Stimulated activated CD4-positive, alpha-beta T cell treated with anti-CD3 and anti-CD28 coated beads, TNF-alpha, amount 100 ng/mL, for 4 hours (primary cell): ENCODE data around the gene DDX11.
"Not testable (repeated sequence)": the region's sequence is repeated elsewhere in the genome, so short reads cannot be mapped to it uniquely, and the experiment has no call there.

Source experiments
- DNase-seq, 3 experiments: peaks; one replicate each; pipeline ENCODE4 v3.0.0-alpha.2; 2020; ENCODE audit warnings: low read depth in 3 of 3

The DDX11 gene

DNA sequence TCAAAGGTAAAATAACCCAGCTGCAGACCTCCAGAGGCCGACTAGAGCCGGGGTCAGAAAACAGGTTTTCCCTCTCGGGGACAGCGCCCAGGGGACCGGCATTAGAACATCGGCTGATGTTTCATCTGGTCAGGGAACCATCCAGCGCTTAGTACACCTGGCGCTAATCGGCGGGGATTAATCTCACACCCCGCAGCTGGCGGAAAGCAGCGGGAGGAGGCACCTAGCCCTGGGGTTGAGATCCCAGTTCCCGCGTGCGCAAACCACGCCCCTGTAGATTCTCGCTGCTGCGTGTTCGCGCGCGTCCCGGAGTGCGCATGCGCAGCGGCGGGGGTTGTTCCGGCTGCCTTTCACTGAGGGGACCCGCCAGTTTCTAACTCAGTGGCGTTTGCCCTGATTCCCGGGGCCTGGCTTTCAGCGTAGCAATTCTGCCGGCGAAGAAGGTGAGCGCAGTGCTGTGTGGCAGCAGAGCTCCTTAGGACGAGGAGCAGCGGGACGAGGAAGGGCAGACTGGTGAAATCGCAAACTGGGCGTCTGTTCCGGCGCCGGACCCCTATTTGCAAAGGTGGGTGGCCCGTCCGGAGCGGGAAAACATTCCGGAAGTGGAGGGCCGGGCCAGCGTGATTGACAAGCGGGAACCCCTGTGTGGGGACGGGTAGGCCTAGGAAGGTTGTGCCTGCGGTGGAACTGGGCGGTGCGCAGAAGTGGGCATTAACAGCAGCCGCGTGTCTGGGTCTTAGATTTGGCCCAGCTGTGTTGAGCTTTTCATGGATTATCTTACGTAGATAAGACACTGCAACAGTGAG lies at the start of gene DDX11:
DDX11 (plus strand) TSS at position 334 of the 806 bp plus-strand sequence. CDS start 4,534 bp downstream, outside the sequence.
- DNase-seq: peak; percentile 85 to 91 (median 86)

DNA sequence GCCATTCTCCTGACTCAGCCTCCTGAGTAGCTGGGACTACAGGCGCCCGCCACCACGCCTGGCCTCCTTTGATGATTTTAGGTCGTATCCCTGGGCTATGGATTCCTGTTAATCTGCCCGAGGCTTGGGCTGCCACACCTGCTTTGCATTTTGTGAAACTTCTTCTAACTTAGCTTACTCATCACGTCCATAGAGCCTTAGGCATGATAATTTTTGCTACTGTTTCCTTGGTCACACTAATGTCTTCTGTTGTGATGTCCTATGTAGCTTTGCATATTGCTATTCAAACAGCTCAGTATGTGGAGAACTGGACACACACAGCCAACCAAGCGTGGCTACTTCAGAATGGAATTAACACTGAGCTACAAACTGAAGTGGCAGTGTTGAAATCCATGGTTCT lies 47.5 kb upstream of the DDX11 start:
- no peak for DNase-seq

DNA sequence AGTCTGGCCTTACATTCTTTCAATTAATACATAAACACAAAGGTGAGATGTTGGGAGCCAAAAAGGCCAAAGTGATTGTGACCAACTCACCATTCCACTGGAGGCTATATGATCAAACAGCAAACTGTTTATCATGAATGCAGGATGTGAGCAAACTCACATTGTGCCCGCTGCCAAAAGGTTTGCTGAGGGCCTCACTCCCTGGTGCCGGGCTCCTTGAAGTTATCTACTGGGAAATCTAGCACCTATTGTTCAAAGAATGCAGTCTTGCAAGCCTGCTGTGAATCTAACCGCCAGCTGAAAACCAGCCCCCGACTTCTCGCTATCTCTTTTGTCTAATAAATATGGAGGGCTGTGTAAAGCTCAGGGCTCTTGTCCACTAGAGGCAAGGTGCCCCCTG lies 46.7 kb upstream of the DDX11 start:
- DNase-seq: not testable (repeated sequence)

DNA sequence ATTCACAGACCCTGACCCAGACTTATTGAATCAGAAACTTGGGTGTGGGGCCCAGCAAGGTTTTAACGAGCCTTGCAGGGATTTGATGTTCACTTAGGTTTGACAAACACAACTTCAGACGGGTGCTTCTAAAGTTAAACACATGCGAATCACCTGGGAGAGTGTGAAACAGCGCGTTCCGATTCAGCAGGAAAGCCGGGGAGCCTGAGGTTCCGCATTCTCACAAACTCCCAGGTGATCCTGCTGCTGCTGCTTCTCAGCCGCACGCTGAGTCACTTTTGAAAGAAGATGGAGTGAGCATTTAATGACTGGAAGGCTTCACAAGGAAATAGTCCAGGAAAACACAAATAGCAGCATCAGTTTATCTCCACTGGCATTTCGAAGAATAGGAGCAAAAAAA lies 44.2 kb upstream of the DDX11 start:
- DNase-seq: no peak

DNA sequence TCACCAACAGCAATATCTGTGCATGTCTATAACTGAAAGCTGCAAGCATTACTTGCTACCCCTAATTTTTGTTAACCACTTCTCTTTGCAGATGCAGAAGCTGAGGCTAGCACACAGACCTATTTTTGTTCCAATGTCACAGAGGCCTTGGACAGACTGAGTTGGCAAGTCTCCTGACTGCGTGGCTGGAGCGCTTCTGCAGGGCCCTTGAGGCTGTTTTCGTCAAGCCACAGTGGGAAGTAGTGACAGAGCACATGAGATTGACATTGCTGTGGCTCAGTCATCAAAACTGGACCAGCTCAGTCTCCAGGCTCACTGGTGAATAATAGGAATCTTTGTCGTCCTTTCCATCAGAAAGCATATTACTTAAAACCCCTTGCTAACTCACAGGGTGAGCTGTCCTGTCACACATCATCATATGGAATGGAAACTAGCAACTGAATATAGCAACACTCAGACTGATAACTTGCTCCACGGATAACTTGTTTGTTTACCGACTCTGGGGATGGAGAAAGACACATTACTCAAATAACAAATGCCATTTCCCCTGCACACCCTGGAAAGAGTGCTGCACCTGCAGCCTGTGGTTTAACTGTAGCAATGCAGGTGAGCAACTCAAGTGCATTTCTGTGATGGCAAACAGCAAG lies 43.6 kb upstream of the DDX11 start:
- no peak for DNase-seq

DNA sequence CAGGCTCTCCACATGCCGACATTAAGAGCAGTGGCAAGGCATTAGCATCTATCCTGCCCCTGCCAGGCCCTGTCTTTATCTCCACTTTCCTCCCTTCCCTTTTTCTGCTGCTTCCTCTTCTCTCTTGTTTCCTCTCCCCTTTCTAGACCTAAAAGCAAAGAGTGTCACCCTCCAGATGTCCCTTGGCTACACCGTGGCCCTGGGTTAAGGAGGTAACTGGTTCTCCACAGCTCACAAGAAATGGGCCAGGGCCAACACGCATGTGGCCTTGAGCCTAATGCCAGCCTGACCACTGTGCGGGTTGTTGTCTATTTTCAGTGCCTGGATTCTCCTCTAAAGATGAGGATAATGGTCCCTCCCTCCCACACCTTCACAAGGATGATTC lies 41.7 kb upstream of the DDX11 start:
- DNase-seq: no peak

DNA sequence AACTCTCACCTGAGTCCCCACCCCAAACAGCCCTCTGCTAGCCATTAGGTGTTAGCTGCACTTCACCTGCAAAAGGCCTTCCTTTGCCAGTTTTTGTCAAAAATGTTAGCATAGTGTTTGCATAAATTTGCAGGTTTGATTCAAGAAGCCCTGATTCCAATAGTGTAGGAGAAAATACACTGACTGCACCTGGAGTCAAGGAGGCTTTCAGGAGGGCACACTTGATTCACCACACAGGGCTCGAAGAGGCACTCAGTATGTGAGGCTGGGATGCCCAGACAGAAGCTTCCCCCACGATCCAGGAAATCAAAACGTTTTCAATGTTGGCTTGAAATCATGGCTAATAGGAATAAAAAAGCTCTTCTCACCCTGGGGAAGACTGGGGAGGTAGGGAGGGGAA lies 40.5 kb upstream of the DDX11 start:
- DNase-seq: no peak

DNA sequence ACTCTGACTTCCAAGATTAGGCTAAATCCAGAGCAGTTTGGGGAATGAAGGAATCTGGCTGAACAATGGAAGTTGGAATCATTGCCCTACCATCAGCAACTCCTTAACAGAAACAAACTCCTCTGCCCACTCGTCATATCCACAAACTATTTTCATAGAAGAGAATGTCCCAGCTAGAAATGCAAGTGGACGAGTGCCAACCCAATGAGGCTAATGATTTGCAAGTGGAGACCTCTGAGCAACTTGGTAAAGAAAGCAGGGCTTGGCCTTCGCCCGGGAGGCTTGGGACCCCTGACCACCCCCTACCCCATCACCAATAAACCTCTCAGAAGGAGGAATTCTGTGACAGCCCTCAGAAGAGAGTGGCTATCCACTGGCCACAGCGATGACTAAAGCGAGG lies 40.0 kb upstream of the DDX11 start:
- DNase-seq: no peak

DNA sequence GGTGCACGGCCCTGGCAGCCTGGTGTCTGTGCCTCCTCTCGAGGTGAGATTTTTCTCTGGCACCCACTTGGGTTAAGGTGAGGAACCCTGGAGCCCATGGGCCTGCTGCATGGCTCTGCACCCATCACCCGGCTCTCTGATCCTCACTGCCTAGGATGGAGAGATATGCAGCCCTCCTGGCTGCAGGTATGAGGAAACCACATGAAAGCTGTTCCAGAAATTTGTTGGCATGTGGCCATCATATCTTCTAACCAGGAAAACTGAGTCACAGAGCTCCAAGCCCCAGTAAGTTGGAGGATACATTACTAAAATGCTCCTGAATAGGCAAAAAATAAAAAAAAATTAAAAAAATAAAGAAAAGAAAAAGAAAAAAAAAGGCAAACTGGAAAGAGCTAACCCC lies 39.3 kb upstream of the DDX11 start:
- no peak for DNase-seq

DNA sequence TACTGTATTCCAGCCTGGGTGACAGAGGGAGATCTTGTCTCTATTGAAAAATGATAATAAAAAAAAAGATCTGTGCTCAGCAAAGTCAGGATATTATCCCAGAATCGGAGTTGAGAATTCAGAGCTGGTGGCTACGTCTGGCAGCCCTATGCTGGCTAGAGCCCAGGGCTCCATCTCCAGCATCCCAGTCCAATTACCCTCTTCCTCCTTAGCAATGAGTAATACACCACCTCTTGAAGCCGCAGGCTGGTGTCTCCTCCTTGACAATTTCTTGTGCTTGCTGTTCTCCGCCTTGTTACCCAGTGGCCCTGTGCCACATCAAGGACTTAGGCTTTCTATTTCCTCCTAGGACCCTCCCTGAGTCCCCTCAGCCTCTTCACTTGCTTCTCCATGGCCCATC lies 38.4 kb upstream of the DDX11 start:
- DNase-seq: no peak

DNA sequence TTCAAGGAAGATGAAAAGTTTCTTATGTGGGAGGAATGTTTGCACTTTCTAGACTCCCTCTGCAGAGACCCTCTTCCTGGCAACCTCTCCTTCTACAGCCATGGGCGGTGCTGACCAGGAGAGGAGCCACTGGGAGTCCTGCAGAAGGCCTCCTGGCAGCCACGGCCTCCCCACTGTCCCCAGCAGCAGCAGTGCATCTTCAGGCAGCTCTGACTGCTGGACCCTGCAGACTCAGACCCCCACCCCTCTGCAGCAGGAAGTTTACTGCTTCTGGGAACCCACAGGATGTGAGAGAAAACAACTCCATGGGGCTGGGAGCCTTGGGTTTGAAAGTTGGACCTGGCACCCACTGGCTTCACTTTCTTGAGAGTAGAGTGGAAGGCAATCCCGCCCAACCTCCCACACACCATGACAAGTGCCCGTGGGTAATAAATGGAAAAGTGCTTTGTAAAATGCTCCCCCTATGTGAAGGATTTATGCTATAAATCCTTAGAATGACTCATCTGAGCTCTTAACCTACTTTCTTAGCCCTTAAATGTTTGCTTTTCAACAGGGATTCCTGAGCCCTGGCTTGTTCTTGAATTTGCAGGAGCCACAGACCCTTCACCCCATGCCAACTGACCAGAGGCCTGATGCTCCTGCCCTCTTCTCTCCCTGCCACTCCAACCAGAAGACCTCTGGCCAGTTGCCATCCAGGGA lies 37.5 kb upstream of the DDX11 start:
- no peak for DNase-seq

DNA sequence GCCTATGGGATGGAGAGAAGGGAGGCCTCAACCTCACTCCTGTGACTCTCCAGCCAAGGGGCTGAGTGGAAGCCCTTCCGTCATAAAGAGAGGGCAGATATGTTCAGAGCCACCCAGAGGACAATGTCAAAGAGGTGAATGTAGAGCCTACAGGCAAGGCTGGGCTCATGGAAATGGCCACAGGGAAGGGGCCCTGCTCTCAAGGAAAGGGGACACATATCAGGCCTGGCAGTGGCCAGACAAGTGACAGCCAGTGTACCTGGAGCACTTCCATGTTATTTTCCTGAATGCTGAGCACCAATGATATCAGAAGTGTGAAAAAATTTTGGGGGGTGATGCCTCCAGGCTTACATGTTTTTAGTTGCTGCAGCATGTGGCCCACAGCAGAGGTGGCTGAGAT lies 36.6 kb upstream of the DDX11 start:
- no peak for DNase-seq

DNA sequence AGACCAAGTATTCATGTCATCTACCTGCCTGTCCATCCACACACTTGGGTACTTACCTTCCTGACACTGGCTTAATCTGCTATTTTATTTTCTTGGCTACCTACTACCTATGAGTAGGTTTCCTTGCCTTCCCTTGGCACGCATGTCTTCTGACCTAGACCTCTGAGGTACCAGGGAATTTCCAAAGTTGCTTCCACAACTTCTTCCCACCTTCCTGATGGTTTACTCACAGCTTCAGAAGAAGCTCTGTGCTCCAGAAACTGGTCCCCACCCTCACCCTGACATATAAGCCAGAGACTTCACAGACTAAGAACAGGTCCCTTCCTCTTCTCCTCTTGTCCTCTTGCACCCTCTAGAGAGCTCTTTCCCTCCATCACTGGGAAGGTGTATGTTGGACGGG lies 35.7 kb upstream of the DDX11 start:
- no peak for DNase-seq

DNA sequence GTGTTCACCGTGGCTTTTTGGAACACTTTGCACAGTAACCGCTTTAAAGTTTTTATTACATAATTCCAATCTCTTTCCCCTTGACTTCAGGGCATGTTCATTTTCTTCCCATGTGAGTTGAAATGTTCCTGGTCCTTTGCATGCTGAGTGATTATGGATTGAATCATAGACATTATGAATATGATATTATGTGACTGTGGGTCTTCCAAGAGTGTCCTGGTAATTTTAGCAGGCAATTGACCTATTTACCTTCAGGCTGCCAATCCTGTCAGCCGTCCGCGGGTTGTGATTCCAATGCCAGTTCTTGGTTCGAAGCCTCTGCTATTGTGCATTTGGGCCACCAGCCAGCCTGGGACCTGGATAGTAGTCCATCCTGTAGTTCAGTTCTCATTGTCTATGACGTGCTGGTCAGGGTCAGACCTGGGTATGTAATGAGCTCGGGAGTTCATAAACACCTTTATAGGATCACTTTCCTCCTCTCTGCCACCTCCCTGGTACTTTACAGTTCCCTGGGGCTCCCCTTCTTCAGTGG lies 32.6 kb upstream of the DDX11 start:
- DNase-seq: no peak

DNA sequence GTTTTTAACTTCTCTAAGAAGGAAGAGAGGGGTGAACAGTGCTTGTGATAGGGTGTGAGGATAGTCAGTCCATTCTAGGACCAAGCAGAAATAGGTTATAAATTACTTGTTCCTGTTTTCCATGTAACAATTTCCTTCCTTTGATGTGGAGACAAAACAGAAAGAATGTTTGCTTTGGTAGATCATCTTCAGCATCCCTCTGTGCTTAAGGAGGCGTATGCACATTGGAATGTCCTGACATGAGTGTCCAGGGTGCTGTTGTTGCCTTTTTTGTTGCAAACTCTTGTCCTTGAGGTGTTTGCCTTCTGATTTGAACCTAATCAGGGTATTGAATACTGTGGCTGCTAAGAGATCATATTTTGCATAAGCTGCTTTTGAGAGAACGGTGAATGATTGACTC lies 23.5 kb upstream of the DDX11 start:
- DNase-seq: not testable (repeated sequence)

DNA sequence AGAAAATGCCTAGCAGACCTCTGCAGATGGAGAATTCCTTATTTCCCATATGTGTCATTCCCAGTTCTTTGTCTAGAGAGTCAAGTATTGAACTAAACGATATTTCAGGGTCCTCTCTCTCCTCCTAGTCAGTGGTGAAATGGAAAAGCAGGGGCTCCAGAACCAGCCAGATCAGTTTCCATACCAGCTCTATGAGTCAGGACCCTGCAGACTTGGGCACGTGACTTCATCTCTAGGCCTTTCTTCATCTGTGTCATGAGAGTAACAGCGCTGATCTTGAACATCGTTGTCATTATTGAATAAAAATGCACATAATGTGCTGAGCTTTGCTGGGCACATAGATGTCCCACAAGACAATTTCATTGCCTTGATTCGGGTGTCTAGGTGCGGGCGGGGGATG lies 23.1 kb upstream of the DDX11 start:
- DNase-seq: not testable (repeated sequence)

DNA sequence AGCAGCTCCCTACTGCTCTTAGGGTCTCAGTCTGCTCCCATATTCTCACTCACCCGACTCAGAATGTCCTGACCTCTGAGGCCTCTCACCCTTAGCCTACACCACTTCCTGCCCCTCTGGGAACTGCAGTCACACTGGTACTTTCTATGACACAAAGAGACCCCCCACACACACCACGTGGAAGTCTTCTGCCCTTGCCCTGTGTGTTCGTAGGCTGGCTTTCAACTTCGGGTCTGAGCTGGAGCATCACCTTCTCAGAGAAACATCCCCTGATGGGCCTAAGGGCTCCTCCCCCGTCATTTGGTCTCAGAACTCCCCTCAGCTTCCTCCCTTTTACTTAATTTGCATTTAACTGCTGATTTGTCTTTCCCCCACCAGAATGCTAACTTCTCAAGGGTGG lies 22.0 kb upstream of the DDX11 start:
- not testable (repeated sequence) for DNase-seq

DNA sequence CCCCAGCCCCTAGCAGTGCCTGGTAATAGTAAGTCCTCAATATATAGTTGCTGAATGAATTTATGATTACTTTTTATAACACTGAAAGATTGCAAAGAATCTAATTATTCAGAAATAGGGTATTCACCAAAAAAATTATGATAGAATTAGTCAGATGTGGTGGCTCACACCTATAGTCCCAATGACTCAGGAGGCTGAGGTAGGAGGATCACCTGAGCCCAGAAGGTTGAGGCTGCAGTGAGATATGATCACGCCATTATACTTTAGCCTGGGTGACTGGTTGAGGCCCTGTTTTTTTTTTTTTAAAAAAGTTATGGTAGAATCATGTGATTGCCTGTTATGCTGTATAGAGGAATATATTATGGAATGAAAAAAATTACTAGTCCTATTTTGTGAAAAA lies 21.5 kb upstream of the DDX11 start:
- DNase-seq: not testable (repeated sequence)

DNA sequence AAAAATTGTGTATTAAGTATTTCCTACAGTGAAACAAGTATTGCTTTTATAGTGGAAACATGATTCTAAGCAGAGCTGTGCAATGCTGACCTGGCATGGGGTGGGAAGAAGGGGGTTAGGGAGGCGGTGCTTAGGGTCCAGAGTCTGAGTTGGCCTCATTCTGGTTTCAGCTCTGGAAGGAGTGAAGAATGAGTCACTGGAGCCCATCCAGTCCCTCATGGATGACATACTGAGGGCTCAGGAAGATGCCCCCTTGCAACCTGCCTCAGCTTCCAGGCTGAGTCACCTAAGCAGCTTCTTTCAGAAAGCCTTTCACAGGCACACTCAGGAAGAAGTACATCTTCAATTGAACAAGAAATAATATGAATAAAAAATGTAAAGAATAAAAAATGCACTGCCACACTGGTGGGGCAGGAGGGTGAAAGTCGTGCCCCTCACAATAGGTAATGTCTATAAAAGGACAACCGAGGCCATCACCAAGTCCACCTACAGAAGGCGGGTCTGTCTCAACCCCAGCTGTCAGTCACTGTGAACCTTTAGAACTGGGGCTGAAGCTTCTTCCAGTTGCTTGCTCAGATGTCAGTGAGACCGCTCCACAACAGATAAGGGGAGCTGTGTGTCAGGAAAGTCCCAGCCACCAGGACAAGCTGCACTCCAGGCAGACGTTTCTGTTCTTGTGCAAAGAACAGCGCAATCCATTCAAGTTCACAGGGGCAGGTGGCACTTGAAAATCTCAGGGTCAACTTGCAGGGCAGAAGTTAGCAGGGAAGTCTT lies 20.8 kb upstream of the DDX11 start:
- DNase-seq: not testable (repeated sequence)

DNA sequence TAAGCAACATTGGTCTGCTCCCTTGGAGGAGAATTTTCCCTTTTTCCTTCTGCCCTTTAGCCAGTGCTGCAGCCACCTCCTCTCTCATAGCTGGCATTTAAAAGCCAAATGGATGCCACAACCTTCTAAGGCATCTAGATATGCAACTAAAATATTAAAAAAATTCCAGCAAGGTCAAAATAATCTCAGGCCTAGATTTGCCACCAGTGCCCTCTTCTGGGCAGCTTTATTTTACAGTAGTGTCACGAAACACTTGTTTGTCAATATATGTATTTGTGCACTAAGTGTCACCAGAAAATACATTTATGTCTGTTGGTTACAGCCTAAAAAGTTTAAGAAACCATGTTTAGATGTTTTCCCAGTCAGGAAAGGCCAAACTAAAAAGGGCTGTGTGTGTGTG lies 19.7 kb upstream of the DDX11 start:
- not testable (repeated sequence) for DNase-seq

DNA sequence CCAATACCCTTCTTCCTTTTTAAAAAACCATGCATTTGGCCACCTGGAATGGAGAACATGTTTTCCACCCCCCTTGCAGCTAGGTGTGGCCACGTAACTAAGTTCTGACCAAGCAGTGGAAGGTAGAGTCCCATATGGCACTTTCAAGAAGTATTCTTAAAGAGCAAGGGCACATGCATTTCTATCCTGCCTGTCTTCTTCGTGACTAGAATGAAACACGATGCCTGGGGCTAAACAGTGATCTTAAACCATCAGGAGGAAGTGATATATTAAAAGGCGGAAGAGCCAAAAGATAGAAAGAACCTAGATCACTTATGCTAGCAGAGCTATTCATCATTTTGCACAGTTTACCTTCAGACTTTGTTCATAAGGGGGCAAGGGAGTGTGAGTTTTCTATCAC lies 16.0 kb upstream of the DDX11 start:
- no peak for DNase-seq

DNA sequence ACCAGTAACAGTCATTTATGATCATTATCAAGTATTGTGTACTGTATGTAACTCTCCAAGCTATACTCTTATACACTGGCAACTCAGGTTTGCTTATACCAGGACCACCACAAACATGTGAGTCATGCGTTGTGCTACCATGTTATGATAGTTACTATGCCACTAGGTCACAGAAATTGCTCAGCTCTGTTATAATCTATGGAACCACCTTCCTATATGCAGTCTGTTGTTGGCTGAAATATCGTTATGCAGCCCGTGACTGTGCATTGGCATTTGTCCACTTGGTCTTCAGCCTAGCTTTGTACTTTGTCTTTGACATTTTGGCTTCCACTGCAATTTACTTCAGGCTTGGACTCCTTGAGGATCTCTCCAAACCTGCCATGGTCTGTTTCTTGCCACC lies 7.5 kb upstream of the DDX11 start:
- not testable (repeated sequence) for DNase-seq
